GM18498 (cell line): ENCODE data around the gene HOXC10.

ENCODE experiments used
- ATAC-seq: cut with Tn5 transposase; IDR thresholded peaks from one replicate; pipeline ENCODE4 v1.9.1; 2021; ENCODE audit warnings: mild to moderate bottlenecking, moderate library complexity; ENCODE audit not compliant: unreplicated experiment

The HOXC10 gene

GRCh38 chr12:53976823-53977595 is 7.9 kb upstream of the HOXC10 start:
- ATAC-seq: no peak

- ATAC-seq: no peak
These were observed 7.1 kb upstream of the HOXC10 start for GRCh38 chr12:53977596-53978445.

- ATAC-seq: no peak
These were observed 6.2 kb upstream of the HOXC10 start for GRCh38 chr12:53978477-53979356.

- ATAC-seq: no peak
These were observed 4.7 kb upstream of the HOXC10 start for GRCh38 chr12:53980104-53980801.

GRCh38 chr12:53980802-53981496 is 4.0 kb upstream of the HOXC10 start:
- no peak for ATAC-seq

- no peak for ATAC-seq
These were observed 3.0 kb upstream of the HOXC10 start for GRCh38 chr12:53981634-53982565.

GRCh38 chr12:53982648-53983567 is 2.0 kb upstream of the HOXC10 start:
- no peak for ATAC-seq

GRCh38 chr12:53983568-53983949 is 1.4 kb upstream of the HOXC10 start:
- ATAC-seq: no peak

GRCh38 chr12:53983950-53984572 is 885 bp upstream of the HOXC10 start:
- ATAC-seq: no peak

GRCh38 chr12:53985692-53985993 is 697 bp downstream of the HOXC10 start:
- no peak for ATAC-seq

GRCh38 chr12:53985994-53986685 is 1.2 kb downstream of the HOXC10 start:
- no peak for ATAC-seq

- no peak for ATAC-seq
These were observed 1.9 kb downstream of the HOXC10 start for GRCh38 chr12:53986686-53987483.

- ATAC-seq: no peak
These were observed 2.9 kb downstream of the HOXC10 start for GRCh38 chr12:53987787-53988230.

GRCh38 chr12:53988541-53989226 is 3.7 kb downstream of the HOXC10 start:
- ATAC-seq: no peak
